ENCODE measurements around the gene PLEKHA5. TPM values are rescaled to one million over a fixed set of nuclear protein-coding genes. Genes with fewer than 3 reads are reported as not detected.
A peak's percentile ranks its signal among the peaks of the same experiment; 100 is the strongest.

Gene PLEKHA5
- total and polyA plus RNA-seq, 4 experiments from 2014 or later, result 0.43 to 15.9 (median 13.3) TPM

- peaks cover 0 to 10% (median 6%) of the 10 kb centered on the region in 8 donors for H3K9me3 Mint-ChIP-seq
Measured at GRCh38 chr12:19209661-19210060, 80.1 kb downstream of the PLEKHA5 start.

DNA sequence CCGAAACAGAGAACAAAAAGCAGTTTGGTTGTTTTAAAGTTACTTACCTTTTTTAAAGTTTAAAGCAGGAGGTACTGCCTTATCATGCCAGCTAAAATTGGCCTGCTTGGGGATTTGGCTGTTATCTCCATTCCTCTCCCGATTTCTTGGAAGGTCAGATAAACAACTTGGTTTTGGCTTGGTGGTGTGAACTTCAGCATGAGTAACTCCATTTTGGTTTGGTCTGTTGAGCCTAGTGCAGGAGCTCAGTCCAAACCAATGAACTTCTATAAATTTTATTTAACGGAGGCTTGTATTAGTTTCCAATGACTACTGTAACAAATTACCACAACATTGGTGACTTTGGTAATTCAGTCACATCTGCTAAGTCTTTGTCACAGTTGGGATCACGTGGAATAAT, 82.3 kb downstream of the PLEKHA5 start:
- no peak overlapping the region for H3K4me3 Mint-ChIP-seq
- H3K4me1 ChIP-seq (ENCODE audit: insufficient read depth, low read length), result no peaks in the 10 kb centered on the region
- POLR2A ChIA-PET (ENCODE audit: partially characterized antibody), result no interaction called here
- no peaks in the 10 kb centered on the region for H3K9me3 ChIP-seq (ENCODE audit: control insufficient read depth in 1 of 2, low read length in 2 of 2)
- H3K27me3 Mint-ChIP-seq, result no peaks in the 10 kb centered on the region
- no peak for DNase-seq
- no peaks in the 10 kb centered on the region for H3K4me1 Mint-ChIP-seq
- H3K36me3 Mint-ChIP-seq, result peaks cover 0 to 12% of the 10 kb centered on the region in 2 donors
- CTCF ChIA-PET (ENCODE audit: partially characterized antibody), result no interaction called here
- H3K9me3 Mint-ChIP-seq, result peaks cover 0 to 10% (median 6%) of the 10 kb centered on the region in 8 donors
- no peaks in the 10 kb centered on the region for H3K27me3 ChIP-seq (ENCODE audit: insufficient read depth, low read length)
- no peak overlapping the region for H3K27ac ChIP-seq (ENCODE audit: low read depth, low read length)
- H3K27ac Mint-ChIP-seq, result no peak overlapping the region
- no peak overlapping the region for H3K4me3 ChIP-seq (ENCODE audit: low read length in 2 of 2)
- intact Hi-C loops (cut with micrococcal nuclease), result no loop called here
- H3K36me3 ChIP-seq (ENCODE audit: insufficient read depth, low read length), result no peaks in the 10 kb centered on the region

More at GRCh38 chr12:19209661-19210060, 80.1 kb downstream of the PLEKHA5 start:
- Histone ChIP-seq H3K36me3 (ENCODE audit: insufficient read depth, low read length) (no peaks in the 10 kb centered on the region), H3K27me3 (ENCODE audit: insufficient read depth, low read length) (no peaks in the 10 kb centered on the region), H3K27ac (ENCODE audit: low read depth, low read length) (no peak overlapping the region), H3K4me1 (ENCODE audit: insufficient read depth, low read length) (no peaks in the 10 kb centered on the region), H3K9me3 (ENCODE audit: control insufficient read depth in 1 of 2, low read length in 2 of 2) (no peaks in the 10 kb centered on the region), H3K4me3 (ENCODE audit: low read length in 2 of 2) (no peak overlapping the region)
- CTCF ChIA-PET (ENCODE audit: partially characterized antibody), result no interaction called here
- Mint-ChIP-seq H3K27ac (no peak overlapping the region), H3K36me3 (peaks cover 0 to 12% of the 10 kb centered on the region in 2 donors), H3K4me1 (no peaks in the 10 kb centered on the region), H3K27me3 (no peaks in the 10 kb centered on the region), H3K4me3 (no peak overlapping the region)
- POLR2A ChIA-PET (ENCODE audit: partially characterized antibody), result no interaction called here
- no peak for DNase-seq
- intact Hi-C loops (cut with micrococcal nuclease), result no loop called here

GRCh38 chr12:19212245-19212644, 82.7 kb downstream of the PLEKHA5 start:
- no peak for DNase-seq
- ChIA-PET CTCF (ENCODE audit: partially characterized antibody) (no interaction called here), POLR2A (ENCODE audit: partially characterized antibody) (no interaction called here)
- intact Hi-C loops (cut with micrococcal nuclease), result no loop called here
- no peak overlapping the region for H3K27ac Mint-ChIP-seq
- Histone ChIP-seq H3K27me3 (ENCODE audit: insufficient read depth, low read length) (no peaks in the 10 kb centered on the region), H3K4me3 (ENCODE audit: low read length in 2 of 2) (no peak overlapping the region), H3K4me1 (ENCODE audit: insufficient read depth, low read length) (no peaks in the 10 kb centered on the region), H3K9me3 (ENCODE audit: control insufficient read depth in 1 of 2, low read length in 2 of 2) (no peaks in the 10 kb centered on the region), H3K27ac (ENCODE audit: low read depth, low read length) (no peak overlapping the region), H3K36me3 (ENCODE audit: insufficient read depth, low read length) (no peaks in the 10 kb centered on the region)
- no peaks in the 10 kb centered on the region for H3K27me3 Mint-ChIP-seq
- H3K36me3 Mint-ChIP-seq, result peaks cover 0 to 12% of the 10 kb centered on the region in 2 donors
- H3K4me1 Mint-ChIP-seq, result no peaks in the 10 kb centered on the region
- H3K4me3 Mint-ChIP-seq, result no peak overlapping the region
- H3K9me3 Mint-ChIP-seq, result peaks cover 0 to 10% (median 6%) of the 10 kb centered on the region in 8 donors

DNA sequence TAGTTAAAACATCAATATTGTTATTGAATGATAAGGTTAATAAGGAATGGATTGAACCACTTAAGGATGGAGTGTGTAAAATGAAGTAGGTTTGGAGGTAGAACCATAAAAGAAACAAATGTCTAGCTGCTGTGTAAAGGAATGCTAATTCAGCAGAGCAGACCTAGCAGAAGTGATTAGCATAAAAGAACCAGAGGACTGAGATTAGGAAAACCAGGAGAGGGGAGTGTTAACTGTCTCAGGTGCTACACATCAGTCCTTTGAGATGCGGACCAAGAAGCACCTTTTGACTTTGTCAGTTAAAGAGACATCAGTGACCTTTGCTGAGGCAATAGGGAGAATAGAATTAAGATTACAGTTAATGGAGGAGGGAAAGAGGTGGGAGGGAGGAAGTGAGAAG, 84.5 kb downstream of the PLEKHA5 start:
- intact Hi-C loops (cut with micrococcal nuclease), result no loop called here
- H3K9me3 Mint-ChIP-seq, result peaks cover 0 to 7% (median 5%) of the 10 kb centered on the region in 8 donors
- POLR2A ChIA-PET (ENCODE audit: partially characterized antibody), result no interaction called here

GRCh38 chr12:19215115-19215514, 85.6 kb downstream of the PLEKHA5 start:
- Histone ChIP-seq H3K36me3 (ENCODE audit: insufficient read depth, low read length) (no peaks in the 10 kb centered on the region), H3K4me3 (ENCODE audit: low read length in 2 of 2) (no peak overlapping the region), H3K4me1 (ENCODE audit: insufficient read depth, low read length) (no peaks in the 10 kb centered on the region), H3K9me3 (ENCODE audit: control insufficient read depth in 1 of 2, low read length in 2 of 2) (no peaks in the 10 kb centered on the region), H3K27ac (ENCODE audit: low read depth, low read length) (no peak overlapping the region), H3K27me3 (ENCODE audit: insufficient read depth, low read length) (no peaks in the 10 kb centered on the region)
- ChIA-PET CTCF (ENCODE audit: partially characterized antibody) (interaction anchor here (0.5 kb wide), 1 partner anchor 1816 kb away, joined by 3 read pairs; no protein-coding TSS in a partner anchor), POLR2A (ENCODE audit: partially characterized antibody) (no interaction called here)
- no peak overlapping the region for H3K4me3 Mint-ChIP-seq
- no peaks in the 10 kb centered on the region for H3K4me1 Mint-ChIP-seq
- intact Hi-C loops (cut with micrococcal nuclease), result no loop called here
- H3K27ac Mint-ChIP-seq, result no peak overlapping the region
- no peaks in the 10 kb centered on the region for H3K27me3 Mint-ChIP-seq
- H3K36me3 Mint-ChIP-seq, result no peaks in the 10 kb centered on the region
- DNase-seq, result no peak
- peaks cover 0 to 2% (median 0%) of the 10 kb centered on the region in 8 donors for H3K9me3 Mint-ChIP-seq

More for the DNA sequence above, 84.5 kb downstream of the PLEKHA5 start:
- H3K36me3 Mint-ChIP-seq, result peaks cover 0 to 5% of the 10 kb centered on the region in 2 donors
- CTCF ChIA-PET (ENCODE audit: partially characterized antibody), result no interaction called here
- no peak overlapping the region for H3K4me3 Mint-ChIP-seq
- no peak for DNase-seq
- H3K27me3 Mint-ChIP-seq, result no peaks in the 10 kb centered on the region
- Histone ChIP-seq H3K27ac (ENCODE audit: low read depth, low read length) (no peak overlapping the region), H3K27me3 (ENCODE audit: insufficient read depth, low read length) (no peaks in the 10 kb centered on the region), H3K4me1 (ENCODE audit: insufficient read depth, low read length) (no peaks in the 10 kb centered on the region), H3K9me3 (ENCODE audit: control insufficient read depth in 1 of 2, low read length in 2 of 2) (no peaks in the 10 kb centered on the region), H3K4me3 (ENCODE audit: low read length in 2 of 2) (no peak overlapping the region), H3K36me3 (ENCODE audit: insufficient read depth, low read length) (no peaks in the 10 kb centered on the region)
- no peak overlapping the region for H3K27ac Mint-ChIP-seq
- no peaks in the 10 kb centered on the region for H3K4me1 Mint-ChIP-seq

GRCh38 chr12:19217446-19217845, 87.9 kb downstream of the PLEKHA5 start:
- CTCF ChIA-PET (ENCODE audit: partially characterized antibody), result no interaction called here
- Histone ChIP-seq H3K4me3 (ENCODE audit: low read length in 2 of 2) (no peak overlapping the region), H3K27me3 (ENCODE audit: insufficient read depth, low read length) (no peaks in the 10 kb centered on the region), H3K9me3 (ENCODE audit: control insufficient read depth in 1 of 2, low read length in 2 of 2) (no peaks in the 10 kb centered on the region), H3K36me3 (ENCODE audit: insufficient read depth, low read length) (no peaks in the 10 kb centered on the region), H3K4me1 (ENCODE audit: insufficient read depth, low read length) (no peaks in the 10 kb centered on the region), H3K27ac (ENCODE audit: low read depth, low read length) (no peak overlapping the region)
- H3K36me3 Mint-ChIP-seq, result no peaks in the 10 kb centered on the region
- H3K4me3 Mint-ChIP-seq, result no peak overlapping the region
- no peaks in the 10 kb centered on the region for H3K9me3 Mint-ChIP-seq
- intact Hi-C loops (cut with micrococcal nuclease), result no loop called here
- H3K27me3 Mint-ChIP-seq, result no peaks in the 10 kb centered on the region
- H3K4me1 Mint-ChIP-seq, result no peaks in the 10 kb centered on the region
- POLR2A ChIA-PET (ENCODE audit: partially characterized antibody), result no interaction called here
- DNase-seq, result no peak
- peak overlapping the region in 1 of 7 donors; percentile 0 for H3K27ac Mint-ChIP-seq

GRCh38 chr12:19220205-19220604, 90.7 kb downstream of the PLEKHA5 start:
- no peak overlapping the region for H3K4me3 Mint-ChIP-seq
- H3K9me3 ChIP-seq (ENCODE audit: control insufficient read depth in 1 of 2, low read length in 2 of 2), result no peaks in the 10 kb centered on the region
- POLR2A ChIA-PET (ENCODE audit: partially characterized antibody), result no interaction called here
- H3K9me3 Mint-ChIP-seq, result no peaks in the 10 kb centered on the region
- no peaks in the 10 kb centered on the region for H3K36me3 Mint-ChIP-seq
- no peak overlapping the region for H3K4me3 ChIP-seq (ENCODE audit: low read length in 2 of 2)
- no peaks in the 10 kb centered on the region for H3K27me3 ChIP-seq (ENCODE audit: insufficient read depth, low read length)
- H3K36me3 ChIP-seq (ENCODE audit: insufficient read depth, low read length), result no peaks in the 10 kb centered on the region
- H3K4me1 Mint-ChIP-seq, result no peaks in the 10 kb centered on the region
- no peaks in the 10 kb centered on the region for H3K27me3 Mint-ChIP-seq
- no peak overlapping the region for H3K27ac ChIP-seq (ENCODE audit: low read depth, low read length)
- H3K27ac Mint-ChIP-seq, result no peak overlapping the region
- intact Hi-C loops (cut with micrococcal nuclease), result no loop called here
- no peaks in the 10 kb centered on the region for H3K4me1 ChIP-seq (ENCODE audit: insufficient read depth, low read length)
- CTCF ChIA-PET (ENCODE audit: partially characterized antibody), result no interaction called here
- no peak for DNase-seq

Data from CD4-positive, alpha-beta memory T cell (primary cell).